Esophagus muscularis mucosa (tissue), 3 donors: ENCODE results near the gene ING1.

ENCODE experiments used
- POLR2A ChIP-seq: fragments of 450-650 bp; IDR thresholded peaks from one replicate; pipeline ENCODE4 v1.6.1; 2017; ENCODE audit warnings: antibody characterized with exemption, moderate library complexity, mild to moderate bottlenecking, low read depth
- TF ChIP-seq, protein P1 (sequence below), 3 experiments: fragments of 200-600 bp in 2 of 3; fragments of 450-650 bp in 1 of 3; sonication (generic) in 2 of 3; IDR thresholded peaks; one replicate each; pipeline ENCODE4 v1.5.1; 2017 to 2019; ENCODE audit warnings: antibody characterized with exemption in 3 of 3, mild to moderate bottlenecking in 2 of 3, moderate library complexity in 1 of 3

DNA sequence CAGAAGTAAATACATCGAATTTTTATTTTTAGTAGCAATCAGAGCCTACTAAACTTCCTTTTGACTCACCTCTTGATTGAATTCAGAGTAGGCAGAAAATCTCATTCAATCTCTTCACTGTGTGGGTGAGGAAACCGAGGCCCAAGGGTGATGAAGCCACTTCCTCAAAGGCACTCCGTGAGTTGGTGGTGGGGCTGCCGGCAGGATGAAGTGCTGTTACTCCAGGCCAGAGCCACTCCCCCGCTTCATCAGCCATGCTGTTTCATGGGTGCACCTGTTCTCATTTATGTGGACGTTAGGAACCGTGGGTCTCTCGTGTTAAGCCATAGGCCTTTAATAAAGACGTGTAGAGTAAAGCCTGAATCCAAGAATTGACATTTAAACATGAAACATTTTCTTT, 13.2 kb downstream of the ING1 start:
- TF ChIP-seq, protein P1, sequence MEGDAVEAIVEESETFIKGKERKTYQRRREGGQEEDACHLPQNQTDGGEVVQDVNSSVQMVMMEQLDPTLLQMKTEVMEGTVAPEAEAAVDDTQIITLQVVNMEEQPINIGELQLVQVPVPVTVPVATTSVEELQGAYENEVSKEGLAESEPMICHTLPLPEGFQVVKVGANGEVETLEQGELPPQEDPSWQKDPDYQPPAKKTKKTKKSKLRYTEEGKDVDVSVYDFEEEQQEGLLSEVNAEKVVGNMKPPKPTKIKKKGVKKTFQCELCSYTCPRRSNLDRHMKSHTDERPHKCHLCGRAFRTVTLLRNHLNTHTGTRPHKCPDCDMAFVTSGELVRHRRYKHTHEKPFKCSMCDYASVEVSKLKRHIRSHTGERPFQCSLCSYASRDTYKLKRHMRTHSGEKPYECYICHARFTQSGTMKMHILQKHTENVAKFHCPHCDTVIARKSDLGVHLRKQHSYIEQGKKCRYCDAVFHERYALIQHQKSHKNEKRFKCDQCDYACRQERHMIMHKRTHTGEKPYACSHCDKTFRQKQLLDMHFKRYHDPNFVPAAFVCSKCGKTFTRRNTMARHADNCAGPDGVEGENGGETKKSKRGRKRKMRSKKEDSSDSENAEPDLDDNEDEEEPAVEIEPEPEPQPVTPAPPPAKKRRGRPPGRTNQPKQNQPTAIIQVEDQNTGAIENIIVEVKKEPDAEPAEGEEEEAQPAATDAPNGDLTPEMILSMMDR (IDR thresholded peaks at IDR 0.05) = no peak
- no peak for TF ChIP-seq POLR2A
